Mesenchymal stem cell (in vitro differentiated cells and primary cell): ENCODE measurements around the gene STX18.

Source experiments
- DNase-seq: peaks from one replicate; pipeline ENCODE4 v3.0.0-alpha.2; 2013
- H2AFZ ChIP-seq: one replicate; pipeline ENCODE4 v1.6.1; 2013; ENCODE audit warnings: low read depth, mild to moderate bottlenecking, control low read depth, inconsistent platforms, low read length, moderate library complexity
- H2AK5ac ChIP-seq: 2 replicates; pipeline ENCODE4 v1.6.1; 2013; ENCODE audit warnings: low read length, moderate library complexity, mild to moderate bottlenecking, inconsistent platforms; ENCODE audit not compliant: severe bottlenecking
- H2BK120ac ChIP-seq: one replicate; pipeline ENCODE4 v1.6.1; 2013; ENCODE audit warnings: low read depth, mild to moderate bottlenecking, inconsistent platforms, low read length, moderate library complexity
- H2BK12ac ChIP-seq, 2 experiments: one replicate each; pipeline ENCODE4 v1.6.1; 2013; ENCODE audit warnings: inconsistent platforms in 2 of 2, low read length in 2 of 2, mild to moderate bottlenecking in 2 of 2, moderate library complexity in 2 of 2, control low read depth in 1 of 2
- H2BK15ac ChIP-seq: one replicate; pipeline ENCODE4 v1.6.1; 2013; ENCODE audit warnings: mild to moderate bottlenecking, low read depth, inconsistent platforms; ENCODE audit not compliant: poor library complexity, severe bottlenecking
- H2BK5ac ChIP-seq: 2 replicates; pipeline ENCODE4 v1.6.1; 2013; ENCODE audit warnings: low read depth, mild to moderate bottlenecking, low read length, control low read depth, inconsistent platforms; ENCODE audit not compliant: poor library complexity, severe bottlenecking
- H3K14ac ChIP-seq, 2 experiments: one replicate each; pipeline ENCODE4 v1.6.1; 2013; ENCODE audit warnings: inconsistent platforms in 2 of 2, low read length in 2 of 2, control low read depth in 1 of 2, mild to moderate bottlenecking in 1 of 2, moderate library complexity in 1 of 2
- H3K18ac ChIP-seq, 2 experiments: one replicate each; pipeline ENCODE4 v1.6.1; 2013; ENCODE audit warnings: inconsistent platforms in 2 of 2, low read length in 2 of 2, control low read depth in 1 of 2, low read depth in 1 of 2, mild to moderate bottlenecking in 1 of 2
- H3K23ac ChIP-seq, 2 experiments: one replicate each; pipeline ENCODE4 v1.6.1; 2013; ENCODE audit warnings: inconsistent platforms in 2 of 2, low read length in 2 of 2, mild to moderate bottlenecking in 2 of 2, moderate library complexity in 2 of 2, control low read depth in 1 of 2
- H3K27ac ChIP-seq: 2 replicates; pipeline ENCODE4 v1.5.1; 2013; ENCODE audit warnings: mild to moderate bottlenecking, moderate library complexity, low read length, control low read depth, inconsistent platforms; ENCODE audit not compliant: poor library complexity, severe bottlenecking
- H3K27me3 ChIP-seq, 2 experiments: 2 replicates each; pipeline versions ENCODE4 v1.6.1 to v1.7.0; 2013; ENCODE audit warnings: low read length in 2 of 2, mild to moderate bottlenecking in 2 of 2, moderate library complexity in 2 of 2, control low read depth in 1 of 2, inconsistent platforms in 1 of 2; ENCODE audit not compliant: control insufficient read depth in 1 of 2, insufficient read depth in 1 of 2
- H3K36me3 ChIP-seq, 2 experiments: 2 replicates each; pipeline versions ENCODE4 v1.6.1 to v1.7.0; 2013; ENCODE audit warnings: low read length in 2 of 2, control low read depth in 1 of 2, inconsistent platforms in 1 of 2, low read depth in 1 of 2, mild to moderate bottlenecking in 1 of 2; ENCODE audit not compliant: insufficient read depth in 2 of 2, control insufficient read depth in 1 of 2
- H3K4ac ChIP-seq, 2 experiments: one replicate each; pipeline ENCODE4 v1.6.1; 2013; ENCODE audit warnings: inconsistent platforms in 2 of 2, low read length in 2 of 2, mild to moderate bottlenecking in 2 of 2, moderate library complexity in 2 of 2, control low read depth in 1 of 2, low read depth in 1 of 2
- H3K4me1 ChIP-seq: 2 replicates; pipeline ENCODE4 v1.6.1; 2013; ENCODE audit warnings: low read depth, low read length, control low read depth; ENCODE audit not compliant: control insufficient read depth, insufficient read depth
- H3K4me2 ChIP-seq: 2 replicates; pipeline ENCODE4 v1.6.1; 2013; ENCODE audit warnings: low read length, mild to moderate bottlenecking, inconsistent platforms; ENCODE audit not compliant: poor library complexity, severe bottlenecking
- H3K4me3 ChIP-seq, 2 experiments: 2 replicates each; pipeline versions ENCODE4 v1.5.1 to v1.7.0; 2013; ENCODE audit warnings: low read length in 2 of 2, mild to moderate bottlenecking in 2 of 2, control low read depth in 1 of 2, low read depth in 1 of 2; ENCODE audit not compliant: insufficient read depth in 1 of 2
- H3K79me1 ChIP-seq: replicated peaks from 2 replicates; pipeline ENCODE4 v1.6.1; 2013; ENCODE audit warnings: mild to moderate bottlenecking, control low read depth, low read length, inconsistent platforms; ENCODE audit not compliant: poor library complexity, severe bottlenecking
- H3K9ac ChIP-seq: 2 replicates; pipeline ENCODE4 v1.7.0; 2013; ENCODE audit warnings: mild to moderate bottlenecking, low read length, moderate library complexity
- H3K9me3 ChIP-seq: 2 replicates; pipeline ENCODE4 v1.7.0; 2013; ENCODE audit warnings: mild to moderate bottlenecking, low read length; ENCODE audit not compliant: control insufficient read depth
- H4K8ac ChIP-seq: one replicate; pipeline ENCODE4 v1.6.1; 2013; ENCODE audit warnings: inconsistent platforms, mild to moderate bottlenecking, low read length, moderate library complexity
- H4K91ac ChIP-seq: one replicate; pipeline ENCODE4 v1.6.1; 2013; ENCODE audit warnings: mild to moderate bottlenecking, low read length, inconsistent platforms
- WGBS: methylation state at CpG from one replicate; pipeline ENCODE4 v1.1.7; 2013; ENCODE audit warnings: mixed read lengths; 5-methylcytosine and 5-hydroxymethylcytosine counted together

The STX18 gene

GRCh38 chr4:4479366-4479765 lies 62.5 kb downstream of the STX18 start:
- H3K14ac ChIP-seq: no peak overlapping the region
- peak overlapping the region; percentile 29 for H3K27ac ChIP-seq
- H3K4me2 ChIP-seq: no peak overlapping the region
- no peak overlapping the region for H2BK120ac ChIP-seq
- no peaks in the 10 kb centered on the region for H3K36me3 ChIP-seq
- no peaks in the 10 kb centered on the region for H3K9me3 ChIP-seq
- 100% methylated on average over 2 of the region's 2 CpGs for WGBS
- no peak overlapping the region for H2AFZ ChIP-seq
- no peak for DNase-seq
- no peak overlapping the region for H2BK15ac ChIP-seq
- H3K23ac ChIP-seq: no peak overlapping the region
- H3K4me1 ChIP-seq: peaks cover 13% of the 10 kb centered on the region
- H2BK12ac ChIP-seq: no peak overlapping the region
- H2BK5ac ChIP-seq: no peak overlapping the region
- no peak overlapping the region for H2AK5ac ChIP-seq
- H3K18ac ChIP-seq: no peak overlapping the region
- H3K4ac ChIP-seq: no peak overlapping the region
- H3K27me3 ChIP-seq: no peaks in the 10 kb centered on the region
- H3K4me3 ChIP-seq: no peak overlapping the region
- H4K91ac ChIP-seq: no peak overlapping the region
- no peak overlapping the region for H3K9ac ChIP-seq
- H4K8ac ChIP-seq: no peak overlapping the region
- H3K79me1 ChIP-seq: peaks cover 32% of the 10 kb centered on the region

- H3K4me1 ChIP-seq: peaks cover 15% of the 10 kb centered on the region
- H4K8ac ChIP-seq: no peak overlapping the region
- no peaks in the 10 kb centered on the region for H3K27me3 ChIP-seq
- 97% methylated on average over 8 of the region's 10 CpGs for WGBS
- no peak overlapping the region for H3K4me2 ChIP-seq
- H2BK15ac ChIP-seq: no peak overlapping the region
- H2BK5ac ChIP-seq: no peak overlapping the region
- H2AK5ac ChIP-seq: no peak overlapping the region
- peaks cover 37% of the 10 kb centered on the region for H3K79me1 ChIP-seq
- H3K4ac ChIP-seq: no peak overlapping the region
- no peak overlapping the region for H3K18ac ChIP-seq
- no peak overlapping the region for H3K14ac ChIP-seq
- H3K27ac ChIP-seq: no peak overlapping the region
- peak overlapping the region in 1 of 2 experiments; percentile 1 for H3K4me3 ChIP-seq
- H2BK12ac ChIP-seq: no peak overlapping the region
- DNase-seq: no peak
- no peak overlapping the region for H3K23ac ChIP-seq
- no peak overlapping the region for H2AFZ ChIP-seq
- H2BK120ac ChIP-seq: no peak overlapping the region
- no peak overlapping the region for H4K91ac ChIP-seq
- no peaks in the 10 kb centered on the region for H3K9me3 ChIP-seq
- H3K9ac ChIP-seq: no peak overlapping the region
- H3K36me3 ChIP-seq: no peaks in the 10 kb centered on the region
Measured at GRCh38 chr4:4477796-4478195, 64.1 kb downstream of the STX18 start.

- Histone ChIP-seq H2BK12ac (no peak overlapping the region), H2BK15ac (no peak overlapping the region), H2BK120ac (no peak overlapping the region), H3K36me3 (no peaks in the 10 kb centered on the region), H3K4me2 (no peak overlapping the region), H2AK5ac (peak overlapping the region; percentile 44), H3K9me3 (no peaks in the 10 kb centered on the region), H3K79me1 (peaks cover 40% of the 10 kb centered on the region), H3K27me3 (no peaks in the 10 kb centered on the region), H3K9ac (no peak overlapping the region), H3K4me1 (peaks cover 15% of the 10 kb centered on the region), H4K91ac (no peak overlapping the region), H3K4ac (no peak overlapping the region), H2AFZ (no peak overlapping the region), H3K4me3 (peak overlapping the region in 1 of 2 experiments; percentile 1), H3K23ac (no peak overlapping the region), H4K8ac (no peak overlapping the region), H3K14ac (no peak overlapping the region), H3K27ac (no peak overlapping the region), H3K18ac (no peak overlapping the region), H2BK5ac (no peak overlapping the region)
- 89% methylated on average over 3 of the region's 3 CpGs for WGBS
- DNase-seq: no peak
Measured at GRCh38 chr4:4477391-4477790, 64.5 kb downstream of the STX18 start.

GRCh38 chr4:4474476-4474875 lies 67.4 kb downstream of the STX18 start:
- Histone ChIP-seq H3K4me2 (no peak overlapping the region), H3K27me3 (no peaks in the 10 kb centered on the region), H4K91ac (no peak overlapping the region), H2BK5ac (no peak overlapping the region), H3K36me3 (peaks cover 7 to 20% of the 10 kb centered on the region in 2 experiments), H3K27ac (no peak overlapping the region), H2AFZ (no peak overlapping the region), H4K8ac (no peak overlapping the region), H2BK12ac (no peak overlapping the region), H2BK120ac (no peak overlapping the region), H2BK15ac (no peak overlapping the region), H3K18ac (no peak overlapping the region), H3K4me1 (peaks cover 8% of the 10 kb centered on the region), H3K79me1 (peaks cover 40% of the 10 kb centered on the region), H3K4me3 (no peak overlapping the region), H3K14ac (no peak overlapping the region), H3K9me3 (no peaks in the 10 kb centered on the region), H3K9ac (peak overlapping the region; percentile 21), H3K4ac (no peak overlapping the region), H2AK5ac (no peak overlapping the region), H3K23ac (no peak overlapping the region)
- DNase-seq: no peak
- WGBS: 98% methylated on average over 2 of the region's 3 CpGs
